Measurements from ENCODE around the gene ABHD18. TPM values are rescaled to one million over a fixed set of nuclear protein-coding genes. Genes with fewer than 3 reads are reported as not detected.
"Not testable (repeated sequence)": the region's sequence is repeated elsewhere in the genome, so short reads cannot be mapped to it uniquely, and the experiment has no call there.

Gene ABHD18
- total RNA-seq, 2 donors from 2014 or later, result 17.1 to 18.5 TPM

- peak; percentile 89 for DNase-seq
Observed at GRCh38 chr4:127965803-127966175, 583 bp downstream of the ABHD18 start.

DNA sequence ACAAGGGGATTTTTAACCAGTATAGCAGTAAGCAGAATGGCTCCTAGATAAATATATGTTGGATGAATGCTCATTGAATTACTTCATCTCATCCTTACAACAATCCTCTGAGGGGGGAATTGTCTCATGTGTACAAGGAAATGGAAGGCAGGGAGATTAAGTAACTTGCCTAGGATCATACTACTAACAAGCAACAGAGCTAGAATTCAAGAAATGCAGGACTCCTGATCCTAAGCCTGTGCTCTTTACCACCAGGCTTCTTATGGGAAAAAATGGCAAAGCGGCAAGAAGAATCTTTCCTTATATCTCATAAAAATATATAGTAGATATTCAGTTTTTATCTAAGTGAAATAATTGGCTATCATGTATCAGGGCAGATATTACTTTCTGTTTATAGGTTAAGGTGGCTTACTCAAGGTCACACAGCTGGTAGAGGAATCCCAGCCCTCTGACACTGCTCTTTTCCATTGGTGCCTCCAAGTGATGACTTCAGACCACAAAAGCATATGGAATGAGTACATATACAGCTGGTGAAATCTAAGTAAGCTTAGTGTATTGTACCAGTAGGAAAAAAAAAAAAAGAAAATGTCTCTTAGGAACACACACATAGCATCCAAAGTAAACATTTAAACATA is 2.1 kb downstream of the ABHD18 start:
- H3K27me3 ChIP-seq (ENCODE audit: control insufficient read depth, insufficient read depth, low read length, poor library complexity, severe bottlenecking), result no peaks in the 10 kb centered on the region
- Mint-ChIP-seq H3K36me3 (ENCODE audit: low read depth) (peaks cover 19% of the 10 kb centered on the region), H3K9me3 (peaks cover 7% of the 10 kb centered on the region), H3K4me1 (peaks cover 7% of the 10 kb centered on the region), H3K27me3 (ENCODE audit: insufficient read depth) (no peaks in the 10 kb centered on the region), H3K4me3 (peak overlapping the region; percentile 13), H3K27ac (no peak overlapping the region)
- no CpG with 5 or more reads among the region's 1 CpG for WGBS, 2 experiments (ENCODE audit: insufficient coverage in 1 of 2, insufficient read length in 1 of 2)
- TF ChIP-seq CTCF (conservative IDR thresholded peaks at IDR 0.05), result no peak
- H3K27ac ChIP-seq (ENCODE audit: low read depth, low read length), result no peak overlapping the region
- no peaks in the 10 kb centered on the region for H3K4me1 ChIP-seq (ENCODE audit: control insufficient read depth, insufficient read depth, low read length)
- DNase-seq, result no peak
- no peak overlapping the region for H3K9ac ChIP-seq (ENCODE audit: extremely low read depth, low read length, poor library complexity, severe bottlenecking)
- H3K36me3 ChIP-seq (ENCODE audit: control insufficient read depth, insufficient read depth, low read length), result peaks cover 13% of the 10 kb centered on the region
- H3K4me3 ChIP-seq (ENCODE audit: low read length), result no peak overlapping the region
- peaks cover 13% of the 10 kb centered on the region for H3K9me3 ChIP-seq (ENCODE audit: control insufficient read depth, low read length)

More at GRCh38 chr4:127965803-127966175, 583 bp downstream of the ABHD18 start:
- Histone ChIP-seq H3K27ac (ENCODE audit: low read depth, low read length) (peak overlapping the region; percentile 69), H3K4me1 (ENCODE audit: control insufficient read depth, insufficient read depth, low read length) (no peaks in the 10 kb centered on the region), H3K4me3 (ENCODE audit: low read length) (peak overlapping the region; percentile 98), H3K9me3 (ENCODE audit: control insufficient read depth, low read length) (peaks cover 21% of the 10 kb centered on the region), H3K9ac (ENCODE audit: extremely low read depth, low read length, poor library complexity, severe bottlenecking) (peak overlapping the region; percentile 93), H3K36me3 (ENCODE audit: control insufficient read depth, insufficient read depth, low read length) (peaks cover 20% of the 10 kb centered on the region), H3K27me3 (ENCODE audit: control insufficient read depth, insufficient read depth, low read length, poor library complexity, severe bottlenecking) (no peaks in the 10 kb centered on the region)
- 0 to 2% methylated on average over 9 to 15 of the region's 15 CpGs for WGBS, 2 experiments (ENCODE audit: insufficient coverage in 1 of 2, insufficient read length in 1 of 2)
- peak overlapping the region; percentile 98 for H3K27ac Mint-ChIP-seq
- TF ChIP-seq CTCF (conservative IDR thresholded peaks at IDR 0.05), result no peak
- H3K4me3 Mint-ChIP-seq, result peak overlapping the region; percentile 96
- H3K4me1 Mint-ChIP-seq, result peaks cover 7% of the 10 kb centered on the region
- no peaks in the 10 kb centered on the region for H3K27me3 Mint-ChIP-seq (ENCODE audit: insufficient read depth)
- peaks cover 7% of the 10 kb centered on the region for H3K9me3 Mint-ChIP-seq
- peaks cover 28% of the 10 kb centered on the region for H3K36me3 Mint-ChIP-seq (ENCODE audit: low read depth)

DNA sequence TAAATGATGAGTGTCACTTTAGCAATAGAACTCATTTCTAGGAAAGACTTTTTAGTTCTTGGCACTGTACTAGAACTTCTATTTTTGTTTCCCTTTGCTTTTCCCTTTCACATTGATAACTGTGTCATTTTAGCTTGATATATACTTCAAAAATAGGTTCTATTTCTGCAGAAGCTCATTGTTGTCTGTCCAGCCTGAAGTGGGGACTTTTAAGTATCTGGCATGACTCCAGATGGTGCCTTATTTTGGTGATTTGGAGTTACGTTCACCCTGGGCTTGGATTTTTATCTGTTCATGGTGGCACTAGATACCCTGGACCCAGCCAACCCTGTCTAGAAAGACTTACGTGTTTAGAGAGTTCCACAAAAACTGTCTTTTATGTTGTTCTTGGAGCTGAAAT is 3.4 kb downstream of the ABHD18 start:
- Mint-ChIP-seq H3K4me3 (no peak overlapping the region), H3K27ac (no peak overlapping the region), H3K27me3 (ENCODE audit: insufficient read depth) (no peaks in the 10 kb centered on the region), H3K4me1 (peaks cover 7% of the 10 kb centered on the region), H3K36me3 (ENCODE audit: low read depth) (peaks cover 14% of the 10 kb centered on the region), H3K9me3 (peaks cover 3% of the 10 kb centered on the region)
- WGBS, 2 experiments (ENCODE audit: insufficient coverage in 1 of 2, insufficient read length in 1 of 2), result 96% methylated on average over 2 of the region's 2 CpGs; no CpG with 5 or more reads in 1 of the 2 experiments
- no peak overlapping the region for H3K27ac ChIP-seq (ENCODE audit: low read depth, low read length)
- H3K4me3 ChIP-seq (ENCODE audit: low read length), result no peak overlapping the region
- no peak for DNase-seq
- H3K27me3 ChIP-seq (ENCODE audit: control insufficient read depth, insufficient read depth, low read length, poor library complexity, severe bottlenecking), result no peaks in the 10 kb centered on the region
- H3K4me1 ChIP-seq (ENCODE audit: control insufficient read depth, insufficient read depth, low read length), result no peaks in the 10 kb centered on the region
- H3K9me3 ChIP-seq (ENCODE audit: control insufficient read depth, low read length), result peaks cover under 1% of the 10 kb centered on the region
- TF ChIP-seq CTCF (conservative IDR thresholded peaks at IDR 0.05), result no peak
- H3K36me3 ChIP-seq (ENCODE audit: control insufficient read depth, insufficient read depth, low read length), result peaks cover 5% of the 10 kb centered on the region
- H3K9ac ChIP-seq (ENCODE audit: extremely low read depth, low read length, poor library complexity, severe bottlenecking), result no peak overlapping the region

DNA sequence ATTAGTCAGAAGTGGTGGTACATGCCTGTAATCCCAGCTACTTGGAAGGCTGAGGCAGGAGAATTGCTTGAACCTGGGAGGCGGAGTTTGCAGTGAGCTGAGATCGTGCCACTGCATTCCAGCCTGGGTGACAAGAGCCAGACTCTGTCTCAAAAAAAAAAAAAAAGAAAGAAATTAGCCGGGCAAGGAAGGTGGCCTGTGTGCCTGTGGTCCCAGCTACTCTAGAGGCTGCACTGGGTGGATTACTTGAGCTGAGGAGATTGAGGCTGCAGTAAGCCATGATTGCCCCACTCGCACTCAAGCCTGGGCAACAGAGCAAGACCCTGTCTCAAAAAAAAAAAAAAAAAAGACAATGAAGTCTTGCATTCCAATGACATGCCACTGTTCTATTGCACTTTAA is 5.7 kb downstream of the ABHD18 start:
- H3K27ac ChIP-seq (ENCODE audit: low read depth, low read length); H3K9ac ChIP-seq (ENCODE audit: extremely low read depth, low read length, poor library complexity, severe bottlenecking); H3K4me3 Mint-ChIP-seq; H3K27me3 ChIP-seq (ENCODE audit: control insufficient read depth, insufficient read depth, low read length, poor library complexity, severe bottlenecking); H3K9me3 Mint-ChIP-seq; H3K4me1 ChIP-seq (ENCODE audit: control insufficient read depth, insufficient read depth, low read length); H3K4me3 ChIP-seq (ENCODE audit: low read length); DNase-seq; H3K4me1 Mint-ChIP-seq; H3K9me3 ChIP-seq (ENCODE audit: control insufficient read depth, low read length); H3K27me3 Mint-ChIP-seq (ENCODE audit: insufficient read depth); H3K27ac Mint-ChIP-seq: not testable (repeated sequence)
- 94% methylated on average over 4 of the region's 4 CpGs; no CpG with 5 or more reads in 1 of the 2 experiments for WGBS, 2 experiments (ENCODE audit: insufficient coverage in 1 of 2, insufficient read length in 1 of 2)
- peaks cover 24% of the 10 kb centered on the region for H3K36me3 Mint-ChIP-seq (ENCODE audit: low read depth)
- peaks cover 20% of the 10 kb centered on the region for H3K36me3 ChIP-seq (ENCODE audit: control insufficient read depth, insufficient read depth, low read length)
